CD14-positive monocyte (primary cell): ENCODE data around the gene PLA2G4B. TPM values are rescaled to one million over a fixed set of nuclear protein-coding genes. Genes with fewer than 3 reads are reported as not detected.

Experiments
- DNase-seq, 3 donors: peaks; one replicate each; pipeline ENCODE4 v3.0.0-alpha.2; 2011 to 2022
- H2AFZ ChIP-seq: 2 replicates; pipeline ENCODE4 v1.6.0; 2012; ENCODE audit warnings: mild to moderate bottlenecking, low read depth, low read length, inconsistent platforms; ENCODE audit not compliant: insufficient read depth, poor library complexity, severe bottlenecking
- H3K27ac ChIP-seq, 2 donors: 1 replicate in 1 of 2; 2 replicates in 1 of 2; pipeline ENCODE4 v1.5.1; 2012 to 2013; ENCODE audit warnings: low read length in 2 of 2, control low read depth in 1 of 2, inconsistent platforms in 1 of 2, low read depth in 1 of 2, mild to moderate bottlenecking in 1 of 2
- H3K27me3 ChIP-seq, 2 donors: one replicate each; pipeline versions ENCODE4 v1.6.0 to v1.6.1; 2011 to 2013; ENCODE audit warnings: low read length in 2 of 2; ENCODE audit not compliant: control insufficient read depth in 2 of 2, insufficient read depth in 2 of 2
- H3K36me3 ChIP-seq, 2 donors: replicated peaks in 1 of 2; 1 replicate in 1 of 2; 2 replicates in 1 of 2; pipeline versions ENCODE4 v1.5.1 to v1.6.1; 2012 to 2013; ENCODE audit warnings: low read length in 2 of 2, control low read depth in 1 of 2, inconsistent platforms in 1 of 2, mild to moderate bottlenecking in 1 of 2; ENCODE audit not compliant: insufficient read depth in 2 of 2, control insufficient read depth in 1 of 2
- H3K4me1 ChIP-seq, 2 donors: 1 replicate in 1 of 2; 2 replicates in 1 of 2; pipeline versions ENCODE4 v1.5.1 to v1.6.1; 2012 to 2013; ENCODE audit warnings: low read length in 2 of 2, control low read depth in 1 of 2, inconsistent platforms in 1 of 2, mild to moderate bottlenecking in 1 of 2, moderate library complexity in 1 of 2; ENCODE audit not compliant: insufficient read depth in 2 of 2, control insufficient read depth in 1 of 2
- H3K4me2 ChIP-seq: replicated peaks from 2 replicates; pipeline ENCODE3; 2012; ENCODE audit warnings: low read length, moderate library complexity, mild to moderate bottlenecking; ENCODE audit not compliant: poor library complexity, severe bottlenecking; ENCODE audit errors: extremely low read depth
- H3K4me3 ChIP-seq, 3 experiments: fragments of 200-600 bp in 1 of 3; sonication (generic) in 1 of 3; replicated peaks in 1 of 3; 1 replicate in 2 of 3; 2 replicates in 1 of 3; pipeline ENCODE4 v1.5.1; 2011 to 2013; ENCODE audit warnings: low read length in 3 of 3, mild to moderate bottlenecking in 3 of 3, control low read depth in 2 of 3, low read depth in 2 of 3, inconsistent platforms in 1 of 3, moderate library complexity in 1 of 3
- H3K79me2 ChIP-seq: 2 replicates; pipeline ENCODE4 v1.6.0; 2012; ENCODE audit warnings: mild to moderate bottlenecking, control low read depth, inconsistent platforms, low read length, moderate library complexity; ENCODE audit not compliant: insufficient read depth
- H3K9ac ChIP-seq: 2 replicates; pipeline ENCODE4 v1.6.0; 2017; ENCODE audit warnings: low read length, mild to moderate bottlenecking; ENCODE audit not compliant: insufficient read depth, poor library complexity, severe bottlenecking
- H3K9me3 ChIP-seq, 2 donors: replicated peaks in 1 of 2; 1 replicate in 1 of 2; 2 replicates in 1 of 2; pipeline versions ENCODE4 v1.5.1 to v1.6.1; 2012 to 2013; ENCODE audit warnings: low read length in 2 of 2, control low read depth in 1 of 2; ENCODE audit not compliant: control insufficient read depth in 1 of 2, insufficient read depth in 1 of 2
- H4K20me1 ChIP-seq: 2 replicates; pipeline ENCODE4 v1.6.0; 2012; ENCODE audit warnings: mild to moderate bottlenecking, low read length, control low read depth, moderate library complexity; ENCODE audit not compliant: insufficient read depth
- H3K27ac Mint-ChIP-seq, 7 donors: one replicate each; pipeline ENCODE4 v1.8.0; 2020; ENCODE audit warnings: mild to moderate bottlenecking in 7 of 7, mixed read lengths in 7 of 7, moderate library complexity in 6 of 7, inconsistent platforms in 2 of 7
- H3K27me3 Mint-ChIP-seq, 3 donors: one replicate each; pipeline ENCODE4 v1.8.0; 2021 to 2022; ENCODE audit warnings: low read depth in 3 of 3, mild to moderate bottlenecking in 3 of 3, mixed read lengths in 3 of 3, moderate library complexity in 3 of 3, inconsistent platforms in 1 of 3
- H3K36me3 Mint-ChIP-seq, 2 donors: one replicate each; pipeline ENCODE4 v1.8.0; 2020; ENCODE audit warnings: mixed read lengths in 2 of 2, inconsistent platforms in 1 of 2, mild to moderate bottlenecking in 1 of 2
- H3K4me1 Mint-ChIP-seq: one replicate; pipeline ENCODE4 v1.8.0; 2020; ENCODE audit warnings: mild to moderate bottlenecking, mixed read lengths
- H3K4me3 Mint-ChIP-seq, 2 donors: one replicate each; pipeline ENCODE4 v1.8.0; 2020; ENCODE audit warnings: mild to moderate bottlenecking in 2 of 2, mixed read lengths in 2 of 2, moderate library complexity in 1 of 2
- H3K9me3 Mint-ChIP-seq, 7 donors: one replicate each; pipeline ENCODE4 v1.8.0; 2020 to 2022; ENCODE audit warnings: mixed read lengths in 7 of 7, mild to moderate bottlenecking in 6 of 7, moderate library complexity in 6 of 7, inconsistent platforms in 2 of 7
- CTCF ChIP-seq: fragments of 200-600 bp; IDR thresholded peaks from one replicate; pipeline ENCODE4 v1.8.0; 2022; ENCODE audit warnings: antibody characterized with exemption, mild to moderate bottlenecking
- WGBS: methylation state at CpG from one replicate; pipeline ENCODE4 v1.1.5; 2013; ENCODE audit warnings: missing lambda C conversion rate; ENCODE audit not compliant: insufficient coverage; 5-methylcytosine and 5-hydroxymethylcytosine counted together
- intact Hi-C, 2 donors: fragments of 100-400 bp; cut with micrococcal nuclease; formaldehyde crosslinking; loops; one replicate each; pipeline versions ENCODE4 v1.15.0 to v1.15.1; 2023
- polyA plus RNA-seq, 3 donors: library from polyadenylated mRNA; depleted of rRNA in 1 of 3; unstranded in 2 of 3; stranded (reverse) in 1 of 3; fragments of 300-500 nt in 2 of 3; fragments of >200 nt in 1 of 3; fragmentation: Illumina TruSeq in 2 of 3; gene quantifications; 1 replicate in 2 of 3; 2 replicates in 1 of 3; pipeline ENCODE4 v1.2.3, GENCODE V29; 2012 to 2021

The PLA2G4B gene
- polyA plus RNA-seq, 3 donors: 0.31 to 32.1 (median 1.6) TPM

GRCh38 chr15:41873711-41874110 is 35.1 kb downstream of the PLA2G4B start:
- Mint-ChIP-seq H3K36me3 (no peaks in the 10 kb centered on the region), H3K9me3 (no peaks in the 10 kb centered on the region), H3K4me3 (no peak overlapping the region), H3K27ac (no peak overlapping the region), H3K27me3 (peaks cover 6 to 8% (median 6%) of the 10 kb centered on the region in 3 donors), H3K4me1 (no peaks in the 10 kb centered on the region)
- H3K9me3 ChIP-seq: no peaks in the 10 kb centered on the region
- no peak for TF ChIP-seq CTCF
- no peaks in the 10 kb centered on the region for H3K79me2 ChIP-seq
- no peaks in the 10 kb centered on the region for H3K36me3 ChIP-seq
- H3K4me3 ChIP-seq: no peak overlapping the region
- intact Hi-C loops: no loop called here
- no peak overlapping the region for H2AFZ ChIP-seq
- H4K20me1 ChIP-seq: no peaks in the 10 kb centered on the region
- DNase-seq: no peak
- H3K4me2 ChIP-seq: no peak overlapping the region
- H3K27me3 ChIP-seq: no peaks in the 10 kb centered on the region
- WGBS: 91% methylated on average over 8 of the region's 8 CpGs
- no peak overlapping the region for H3K9ac ChIP-seq
- H3K4me1 ChIP-seq: no peaks in the 10 kb centered on the region
- H3K27ac ChIP-seq: no peak overlapping the region

- no peak for TF ChIP-seq CTCF
- 95% methylated on average over 11 of the region's 12 CpGs for WGBS
- Mint-ChIP-seq H3K9me3 (no peaks in the 10 kb centered on the region), H3K27me3 (peaks cover 6 to 10% (median 8%) of the 10 kb centered on the region in 3 donors), H3K4me1 (no peaks in the 10 kb centered on the region), H3K36me3 (no peaks in the 10 kb centered on the region), H3K4me3 (no peak overlapping the region), H3K27ac (no peak overlapping the region)
- no peak overlapping the region for H2AFZ ChIP-seq
- H3K27ac ChIP-seq: no peak overlapping the region
- no peaks in the 10 kb centered on the region for H3K4me1 ChIP-seq
- no peaks in the 10 kb centered on the region for H3K9me3 ChIP-seq
- intact Hi-C loops: no loop called here
- no peaks in the 10 kb centered on the region for H4K20me1 ChIP-seq
- no peak overlapping the region for H3K9ac ChIP-seq
- H3K4me2 ChIP-seq: no peak overlapping the region
- peaks cover 0 to 3% of the 10 kb centered on the region in 2 donors for H3K27me3 ChIP-seq
- no peaks in the 10 kb centered on the region for H3K36me3 ChIP-seq
- H3K79me2 ChIP-seq: no peaks in the 10 kb centered on the region
- no peak overlapping the region for H3K4me3 ChIP-seq
- no peak for DNase-seq
Observed at GRCh38 chr15:41874736-41875135, 36.1 kb downstream of the PLA2G4B start.
